ENCODE measurements around the gene VPS52. TPM values are rescaled to one million over a fixed set of nuclear protein-coding genes. Genes with fewer than 3 reads are reported as not detected.
"Not testable (repeated sequence)": the region's sequence is repeated elsewhere in the genome, so short reads cannot be mapped to it uniquely, and the experiment has no call there.

The VPS52 gene
- total RNA-seq, 1 experiment from 2014 or later, result 23.2 TPM

DNA sequence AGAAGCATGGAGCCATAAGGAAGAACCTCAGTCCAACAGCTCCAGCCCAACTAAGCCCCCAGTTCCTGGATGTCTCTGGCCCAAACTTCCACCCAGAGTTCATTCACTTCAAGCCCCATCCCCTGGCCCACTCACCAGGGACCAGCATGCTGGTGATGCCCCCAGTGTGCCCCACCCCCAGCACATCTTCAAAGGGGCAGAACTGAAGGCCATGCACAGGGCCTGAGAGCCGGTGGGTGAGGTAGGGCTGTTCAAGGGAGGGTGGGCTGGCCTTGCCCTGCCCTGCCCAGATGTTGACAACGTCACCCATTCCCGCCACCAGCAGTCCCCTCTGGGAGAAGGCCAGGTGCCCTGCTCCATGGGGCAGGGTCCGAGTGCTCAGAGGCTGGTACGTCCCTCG, 8.9 kb upstream of the VPS52 start:
- DNase-seq (ENCODE audit: low spot score), result no peak

GRCh38 chr6:33279971-33280511, 8.4 kb upstream of the VPS52 start:
- DNase-seq (ENCODE audit: low spot score), result peak; percentile 57

DNA sequence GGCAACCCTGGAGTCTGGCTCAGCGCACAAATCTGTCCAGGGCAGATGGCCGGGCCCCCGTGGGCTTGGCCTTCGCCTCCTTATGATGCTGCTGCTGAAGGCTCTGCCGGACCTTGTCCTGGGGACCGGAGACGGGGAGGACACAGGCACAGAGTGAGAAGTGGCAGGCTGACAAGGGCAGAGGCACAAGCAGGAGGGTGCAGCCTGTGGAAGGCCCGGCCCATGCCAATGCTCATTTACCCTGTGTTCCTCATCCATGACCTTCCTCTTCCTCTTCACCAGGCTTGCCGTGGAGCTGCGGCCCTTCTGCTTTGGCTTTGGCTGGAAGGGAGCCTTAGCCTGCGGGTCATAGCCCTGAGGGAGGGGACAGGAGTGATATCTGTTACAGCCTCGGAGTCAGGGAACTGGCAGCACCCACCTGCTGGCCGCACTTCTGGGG, 7.6 kb upstream of the VPS52 start:
- DNase-seq (ENCODE audit: low spot score), result no peak

- no peak for DNase-seq (ENCODE audit: low spot score)
Observed at GRCh38 chr6:33278810-33279209, 7.1 kb upstream of the VPS52 start.

DNA sequence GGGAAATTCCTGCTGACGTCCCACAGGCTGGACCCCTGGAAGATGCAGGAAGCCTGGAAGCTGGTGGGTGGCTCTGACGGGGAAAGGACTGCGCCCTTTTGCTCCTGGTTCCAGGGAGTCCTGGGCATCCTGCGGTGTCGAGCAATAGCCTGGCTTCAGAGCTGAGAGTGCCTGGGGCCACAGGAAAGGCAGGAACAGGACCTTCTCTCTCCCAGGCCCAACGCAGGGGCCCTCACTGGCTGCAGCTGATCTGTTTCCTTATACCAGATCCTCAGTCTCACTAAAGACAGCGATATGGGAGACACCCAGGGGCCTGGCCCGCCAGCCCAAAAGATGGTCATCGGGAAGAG, 6.7 kb upstream of the VPS52 start:
- DNase-seq (ENCODE audit: low spot score), result no peak

DNA sequence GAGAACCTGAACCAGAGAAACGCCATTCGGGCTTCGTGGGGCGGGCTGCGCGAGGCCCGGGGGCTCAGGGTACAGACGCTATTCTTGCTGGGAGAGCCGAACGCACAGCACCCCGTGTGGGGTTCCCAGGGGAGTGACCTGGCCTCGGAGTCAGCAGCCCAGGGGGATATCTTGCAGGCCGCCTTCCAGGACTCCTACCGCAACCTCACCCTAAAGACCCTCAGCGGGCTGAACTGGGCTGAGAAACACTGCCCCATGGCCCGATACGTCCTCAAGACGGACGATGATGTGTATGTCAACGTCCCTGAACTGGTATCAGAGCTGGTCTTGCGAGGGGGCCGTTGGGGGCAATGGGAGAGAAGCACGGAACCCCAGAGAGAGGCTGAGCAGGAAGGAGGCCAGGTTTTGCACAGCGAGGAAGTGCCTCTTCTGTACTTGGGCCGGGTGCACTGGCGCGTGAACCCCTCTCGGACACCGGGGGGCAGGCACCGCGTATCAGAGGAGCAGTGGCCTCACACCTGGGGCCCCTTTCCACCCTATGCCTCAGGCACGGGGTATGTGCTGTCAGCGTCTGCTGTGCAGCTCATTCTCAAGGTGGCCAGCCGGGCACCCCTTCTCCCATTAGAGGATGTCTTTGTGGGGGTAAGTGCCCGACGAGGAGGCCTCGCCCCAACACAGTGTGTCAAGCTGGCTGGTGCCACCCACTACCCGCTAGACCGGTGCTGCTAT, 6.2 kb upstream of the VPS52 start:
- DNase-seq (ENCODE audit: low spot score), result no peak

DNA sequence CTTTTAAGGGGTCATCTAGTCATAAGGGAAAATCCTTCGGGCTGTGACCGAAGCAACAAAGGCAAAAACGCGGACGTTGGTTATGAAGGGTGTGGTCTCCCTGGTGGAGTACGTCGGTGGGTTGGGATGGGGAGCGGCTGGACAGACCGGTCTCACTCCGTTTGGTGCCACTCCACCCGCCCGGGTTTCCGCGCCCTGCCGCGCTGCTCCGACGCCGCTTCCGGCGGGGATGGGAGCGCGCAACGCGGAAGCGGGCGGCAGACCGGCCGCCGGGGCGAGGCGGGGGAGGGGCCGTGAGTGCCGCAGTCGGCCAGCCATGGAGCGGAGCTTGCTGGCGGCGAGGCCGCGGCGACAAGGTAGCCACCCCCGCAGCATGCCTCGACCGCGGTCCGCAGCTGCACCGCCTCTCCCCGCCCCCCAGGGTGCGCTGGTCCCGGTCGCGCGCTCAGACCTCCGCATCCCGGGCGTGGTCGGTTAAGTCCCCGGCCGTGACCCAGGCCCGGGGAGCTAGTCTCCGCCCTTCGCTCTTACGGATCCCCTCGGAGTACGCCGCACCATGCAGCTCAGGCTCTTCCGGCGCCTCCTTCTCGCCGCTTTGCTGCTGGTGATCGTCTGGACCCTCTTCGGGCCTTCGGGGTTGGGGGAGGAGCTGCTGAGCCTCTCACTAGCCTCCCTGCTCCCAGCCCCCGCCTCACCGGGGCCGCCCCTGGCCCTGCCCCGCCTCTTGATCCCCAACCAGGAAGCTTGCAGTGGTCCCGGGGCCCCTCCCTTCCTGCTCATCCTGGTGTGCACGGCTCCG, 5.4 kb upstream of the VPS52 start, which contains the start of gene B3GALT4:
B3GALT4 (plus strand) TSS at position 260 of the 799 bp plus-strand sequence; CDS start at position 557, 297 bp downstream.
- no peak for DNase-seq (ENCODE audit: low spot score)

DNA sequence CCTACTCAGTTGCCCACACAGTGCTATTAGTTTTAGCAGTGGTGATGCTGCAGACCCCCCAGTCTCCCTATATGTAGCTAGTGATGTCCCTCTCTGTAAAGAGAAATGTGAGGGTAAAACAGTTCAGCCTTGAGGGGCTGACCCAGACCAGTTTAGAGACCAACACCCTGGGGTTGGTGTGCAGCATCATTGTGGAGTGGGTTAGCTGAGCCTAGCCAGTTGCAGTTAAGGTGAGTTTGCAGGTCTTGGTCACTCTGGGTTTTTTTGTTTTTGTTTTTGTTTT, 4.8 kb upstream of the VPS52 start:
- DNase-seq (ENCODE audit: low spot score), result no peak

GRCh38 chr6:33275795-33276580, 4.3 kb upstream of the VPS52 start:
- DNase-seq (ENCODE audit: low spot score), result not testable (repeated sequence)

DNA sequence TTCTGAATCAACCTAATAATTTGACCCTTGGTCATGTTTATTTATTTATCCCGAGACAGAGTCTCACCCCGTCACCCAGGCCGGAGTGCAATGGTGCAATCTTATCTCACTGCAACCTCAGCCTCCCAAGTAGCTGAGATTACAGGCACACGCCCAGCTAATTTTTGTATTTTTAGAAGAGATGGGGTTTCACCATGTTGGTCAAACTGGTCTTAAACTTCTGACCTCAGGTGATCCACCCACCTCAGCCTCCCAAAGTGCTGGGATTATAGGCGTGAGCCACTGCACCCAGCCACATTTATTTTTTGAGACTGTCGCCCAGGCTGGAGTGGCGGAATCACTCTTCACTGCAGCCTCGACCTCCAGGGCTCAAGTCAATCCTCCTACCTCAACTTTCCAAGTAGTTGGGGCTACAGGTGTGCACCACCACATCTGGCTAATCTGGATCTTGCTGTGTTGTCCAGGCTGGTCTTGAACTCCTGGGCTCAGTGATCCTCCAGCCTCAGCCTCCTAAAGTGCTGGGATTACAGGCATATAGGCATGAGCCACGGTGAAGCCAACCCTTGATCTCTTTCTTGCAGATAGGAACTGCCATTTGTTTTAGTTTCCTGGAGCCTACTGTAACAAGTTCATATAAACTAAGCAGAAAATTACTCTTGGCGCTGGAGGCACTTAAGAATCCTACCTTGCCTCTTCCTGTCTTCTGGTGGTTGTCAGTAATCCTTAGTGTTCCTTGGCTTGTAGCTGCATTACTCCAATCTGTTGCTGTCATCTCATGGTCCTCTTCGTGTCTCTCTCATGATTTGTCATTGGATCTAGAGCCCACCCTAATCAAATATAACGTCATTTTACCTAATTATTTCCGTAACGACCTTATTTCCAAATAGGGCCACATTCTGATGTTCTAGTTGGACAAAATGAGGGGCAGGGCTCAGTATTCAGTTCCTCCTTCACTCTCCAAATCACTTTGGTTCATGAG, 2.5 kb upstream of the VPS52 start:
- no peak for DNase-seq (ENCODE audit: low spot score)

- DNase-seq (ENCODE audit: low spot score), result no peak
Observed at GRCh38 chr6:33273129-33273923, 1.6 kb upstream of the VPS52 start.

DNA sequence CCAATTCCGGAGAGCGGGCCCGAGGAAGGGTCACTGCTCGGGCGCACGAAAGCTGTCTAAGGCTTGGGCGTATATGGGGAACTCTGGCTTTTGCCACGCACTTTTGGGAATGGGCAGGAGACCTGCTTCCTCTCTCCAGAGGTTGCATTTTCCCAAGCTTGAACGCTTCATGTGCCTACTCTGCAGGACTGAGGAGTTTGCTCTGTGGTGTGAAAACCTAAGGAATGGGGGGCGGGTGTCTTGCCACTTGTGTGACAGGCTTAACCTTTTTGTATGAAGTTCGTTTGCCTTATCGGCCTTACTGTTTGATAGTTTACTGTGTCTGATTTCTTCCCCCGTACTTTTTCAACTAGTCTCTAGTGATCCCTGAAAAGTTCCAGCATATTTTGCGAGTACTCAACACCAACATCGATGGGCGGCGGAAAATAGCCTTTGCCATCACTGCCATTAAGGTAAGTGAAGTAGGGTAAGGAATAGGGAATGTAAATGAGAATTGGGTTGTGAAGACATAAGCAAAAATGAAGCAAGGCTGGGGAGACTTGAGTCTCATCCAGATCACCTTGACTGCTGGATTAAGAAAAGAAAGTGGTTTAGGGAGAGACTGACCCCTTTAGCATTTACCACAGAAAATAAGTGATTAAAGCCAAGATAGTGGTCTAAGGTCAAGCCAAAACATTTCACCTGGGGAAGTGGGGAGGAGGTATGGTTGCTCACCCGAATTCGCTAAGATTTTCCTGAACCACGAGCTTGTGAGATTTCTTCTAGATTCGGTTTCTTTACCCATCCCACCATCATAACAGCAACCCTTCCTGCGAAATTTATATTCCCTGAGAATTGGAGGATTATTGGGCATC, 826 bp upstream of the VPS52 start:
- no peak for DNase-seq (ENCODE audit: low spot score)

GRCh38 chr6:33271117-33271467, 584 bp downstream of the VPS52 start:
- no peak for DNase-seq (ENCODE audit: low spot score)

GRCh38 chr6:33264015-33264414, 7.7 kb downstream of the VPS52 start:
- DNase-seq (ENCODE audit: low spot score), result no peak

DNA sequence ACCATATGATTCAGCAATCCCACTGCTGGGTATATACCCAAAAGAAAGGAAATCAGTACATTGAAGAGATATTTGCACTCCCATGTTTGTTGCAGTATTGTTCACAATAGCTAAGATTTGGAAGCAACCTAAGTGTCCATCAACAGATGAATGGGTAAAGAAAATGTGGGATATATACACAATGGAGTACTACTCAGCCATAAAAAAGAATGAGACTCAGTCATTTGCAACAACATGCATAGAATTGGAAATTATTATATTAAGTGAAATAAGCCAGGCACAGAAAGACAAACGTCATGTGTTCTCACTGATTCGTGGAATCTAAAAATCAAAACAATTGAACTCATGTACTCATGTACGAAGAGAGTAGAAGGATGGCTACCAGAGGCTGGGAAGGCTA, 9.2 kb downstream of the VPS52 start:
- DNase-seq (ENCODE audit: low spot score), result not testable (repeated sequence)

- no peak for DNase-seq (ENCODE audit: low spot score)
Observed at GRCh38 chr6:33259032-33259431, 12.6 kb downstream of the VPS52 start.

GRCh38 chr6:33254591-33254990, 17.1 kb downstream of the VPS52 start:
- DNase-seq (ENCODE audit: low spot score), result no peak

DNA sequence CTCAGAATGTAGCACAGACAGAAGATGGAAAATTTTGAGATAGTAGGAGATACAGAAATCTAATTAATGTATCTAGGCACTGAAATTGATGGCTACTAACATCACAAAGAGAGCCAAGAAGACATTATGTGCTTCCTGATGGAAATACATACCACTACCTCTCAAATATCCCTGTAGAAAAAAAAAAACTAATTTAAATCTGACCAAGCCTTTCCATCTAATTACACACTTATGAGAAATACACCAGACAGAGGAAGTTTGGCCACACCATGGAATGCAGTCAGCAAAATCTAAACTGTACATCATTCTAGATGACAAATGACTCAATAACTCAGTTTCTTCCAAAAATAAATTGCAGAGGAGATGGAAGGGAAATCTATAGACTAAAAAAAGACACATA, 18.9 kb downstream of the VPS52 start:
- DNase-seq (ENCODE audit: low spot score), result peak; percentile 29

DNA sequence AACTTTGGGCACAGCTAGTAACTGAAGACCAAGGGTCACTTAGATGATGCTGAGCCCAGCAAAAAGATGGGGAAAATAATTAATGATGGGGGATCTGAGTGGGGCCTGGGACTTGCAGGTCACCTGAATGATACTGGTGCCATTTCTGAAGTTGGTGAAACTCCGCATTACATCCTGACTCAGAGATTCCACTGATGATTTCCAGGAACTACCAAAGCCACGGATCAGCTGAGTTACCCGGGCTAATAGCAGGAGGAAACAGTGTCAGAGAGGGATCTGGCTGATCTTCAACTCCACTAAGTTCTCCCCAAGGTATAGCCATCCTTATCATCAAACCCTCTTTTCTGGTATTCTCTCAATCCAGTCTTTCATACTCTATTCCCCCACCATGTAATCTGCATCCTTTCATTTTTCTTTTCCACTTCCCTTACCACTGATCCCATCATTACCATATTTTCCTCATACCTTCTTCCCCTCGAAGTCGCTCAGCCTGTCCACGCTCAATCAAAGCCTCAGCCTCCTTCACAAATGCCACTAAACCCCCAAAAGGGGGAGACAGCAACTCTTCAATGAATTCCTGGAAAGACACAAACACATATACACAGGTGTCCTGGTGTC, 20.2 kb downstream of the VPS52 start:
- DNase-seq (ENCODE audit: low spot score), result no peak

All from A172 (cell line).